UCSD-AML1 (cell line): ENCODE measurements around the gene PPP2R1B.

Experiments used
- DNase-seq: peaks from one replicate; lab custom pipeline; 2025; ENCODE audit not compliant: unreplicated experiment; lab: John Stamatoyannopoulos, UW

PPP2R1B gene

DNA sequence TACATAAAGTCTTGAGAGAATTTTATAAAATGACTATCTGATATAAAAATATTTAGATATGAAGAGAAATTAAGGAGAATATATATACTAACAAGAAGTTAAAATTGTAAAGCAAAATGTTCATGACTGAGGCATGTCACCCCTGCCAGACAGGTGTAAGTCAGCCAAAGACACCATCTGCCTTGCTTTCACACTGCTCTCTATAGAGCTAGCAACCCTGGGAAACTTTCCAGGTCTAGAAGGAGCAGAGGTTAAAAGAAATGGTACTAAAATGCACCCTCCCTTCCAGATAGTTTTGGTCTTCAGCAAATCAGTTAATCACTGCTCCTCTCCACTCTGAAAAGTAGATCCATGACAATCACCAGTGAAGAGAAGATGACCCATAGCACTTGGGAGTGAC lies 16.5 kb downstream of the PPP2R1B start:
- DNase-seq: no peak

DNA sequence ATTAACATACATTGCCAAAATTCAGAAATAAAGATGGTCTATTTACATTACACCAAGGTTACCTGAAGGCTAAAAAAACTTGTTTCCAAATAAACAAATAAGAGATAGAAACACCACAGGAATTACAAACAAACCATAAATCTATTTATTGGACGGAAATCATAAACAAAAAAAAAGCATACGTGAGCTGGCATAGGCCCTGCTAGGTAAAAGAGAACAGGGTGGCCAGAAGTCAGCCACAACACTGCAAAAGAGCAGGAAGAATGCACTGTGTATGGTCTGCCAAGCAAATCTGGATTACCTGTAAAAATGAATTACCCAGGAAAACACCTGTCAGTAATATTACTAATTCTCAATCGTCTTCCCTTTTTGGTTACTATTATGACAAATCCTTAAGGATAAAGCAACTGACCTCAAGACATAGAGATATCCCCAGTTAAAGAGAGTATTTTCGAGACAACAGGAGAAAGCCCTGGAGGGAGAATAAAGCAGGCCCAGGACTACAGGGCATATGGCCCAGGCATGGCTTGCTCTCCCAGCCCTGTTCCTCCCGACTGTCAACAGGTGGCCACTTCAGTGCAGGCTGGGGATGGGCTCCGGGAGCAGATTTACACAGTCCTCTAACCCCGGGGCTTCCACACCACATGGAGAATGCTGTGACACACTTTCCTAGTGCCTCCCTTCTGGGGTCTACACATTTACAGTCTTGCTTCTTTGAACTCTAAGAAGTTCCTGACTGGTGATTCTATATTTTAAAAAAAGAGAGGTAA lies 18.0 kb downstream of the PPP2R1B start:
- DNase-seq: no peak

DNA sequence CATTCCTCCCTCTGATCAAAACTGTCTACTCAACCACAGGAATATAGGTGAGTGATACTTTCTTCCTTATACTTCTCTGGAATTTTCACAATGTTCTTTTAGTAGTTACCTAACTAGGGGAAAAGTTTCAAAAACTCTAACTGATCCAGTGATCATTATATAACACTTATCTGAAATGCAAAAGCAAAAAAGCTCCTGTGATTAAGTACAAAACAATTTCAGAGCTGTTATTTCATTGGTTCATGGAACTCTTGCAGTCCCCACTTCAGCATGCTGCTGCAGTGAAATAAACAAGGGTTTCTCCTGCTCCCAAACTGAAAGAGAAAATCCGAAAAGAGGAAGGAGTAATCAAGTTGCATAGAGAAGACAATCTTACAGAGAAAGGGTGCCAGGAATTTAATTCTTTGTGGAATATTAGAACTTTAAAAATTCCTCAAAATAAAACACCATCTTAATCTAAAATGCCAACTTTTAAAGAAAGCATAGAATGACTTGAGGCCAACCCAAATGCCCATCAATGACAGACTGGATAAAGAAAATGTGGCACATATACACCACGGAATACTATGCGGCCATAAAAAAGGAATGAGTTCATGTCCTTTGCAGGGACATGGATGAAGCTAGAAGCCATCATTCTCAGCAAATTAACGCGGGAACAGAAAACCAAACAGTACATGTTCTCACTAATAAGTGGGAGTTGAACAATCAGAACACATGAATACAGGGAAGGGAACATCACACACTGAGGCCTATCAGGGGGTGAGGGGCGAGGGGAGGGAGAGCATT lies 20.3 kb downstream of the PPP2R1B start:
- DNase-seq: no peak

DNA sequence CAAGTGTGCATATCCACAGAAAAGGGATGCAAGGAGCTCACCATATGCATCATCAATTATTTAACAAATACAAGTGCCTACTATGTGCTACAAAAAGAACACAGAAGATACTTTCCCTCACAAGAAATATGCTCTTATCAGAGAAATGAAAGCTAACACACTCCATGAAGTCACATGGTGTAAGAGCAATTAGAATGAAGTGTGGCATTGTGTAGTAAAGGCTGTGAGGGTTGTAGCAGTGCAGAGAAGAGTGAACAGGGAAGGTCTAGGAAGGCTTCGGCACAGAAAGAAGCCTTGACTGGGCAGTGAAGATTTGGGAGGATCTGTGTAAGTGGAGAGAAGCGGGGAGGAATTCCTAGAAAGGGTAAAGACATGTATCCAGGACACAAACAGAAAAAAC lies 22.5 kb downstream of the PPP2R1B start:
- DNase-seq: no peak

DNA sequence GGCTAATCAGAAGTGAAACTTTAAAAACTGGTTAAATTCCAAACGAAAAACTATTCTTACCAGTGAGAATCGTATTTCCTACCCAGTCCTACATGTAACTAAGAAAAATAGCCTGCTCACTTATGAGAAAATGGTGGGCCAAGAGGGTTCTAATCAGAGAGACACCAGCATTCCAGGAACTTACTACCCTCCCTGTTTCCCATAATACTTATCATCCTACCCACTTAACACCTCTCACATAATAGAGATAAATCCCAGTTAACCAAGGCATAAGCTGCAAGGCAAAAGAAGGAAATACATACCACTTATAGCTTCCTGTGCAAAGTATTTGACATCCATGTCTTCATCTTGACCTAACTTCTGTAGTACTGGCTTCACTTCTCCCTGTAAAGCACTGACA lies 24.4 kb downstream of the PPP2R1B start:
- no peak for DNase-seq

DNA sequence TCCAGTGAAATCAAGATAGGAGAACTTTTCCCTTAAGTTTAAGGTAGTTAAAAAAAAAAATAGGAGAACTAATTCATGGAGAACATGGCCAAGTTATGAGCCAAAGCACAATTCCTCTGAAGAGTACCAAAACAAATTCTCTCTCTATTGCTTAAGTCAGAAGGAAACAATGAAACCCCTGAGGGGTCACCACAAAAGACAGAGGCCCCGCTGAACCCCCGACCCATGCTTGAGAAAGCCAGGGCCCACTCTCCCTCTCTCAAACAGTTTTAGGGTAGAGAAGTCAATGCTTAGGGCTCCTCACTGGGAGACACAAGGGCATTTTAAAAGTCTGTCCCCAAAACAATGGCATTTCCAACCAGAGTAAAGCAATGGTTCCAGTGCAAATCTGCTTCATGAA lies 26.9 kb downstream of the PPP2R1B start:
- no peak for DNase-seq

DNA sequence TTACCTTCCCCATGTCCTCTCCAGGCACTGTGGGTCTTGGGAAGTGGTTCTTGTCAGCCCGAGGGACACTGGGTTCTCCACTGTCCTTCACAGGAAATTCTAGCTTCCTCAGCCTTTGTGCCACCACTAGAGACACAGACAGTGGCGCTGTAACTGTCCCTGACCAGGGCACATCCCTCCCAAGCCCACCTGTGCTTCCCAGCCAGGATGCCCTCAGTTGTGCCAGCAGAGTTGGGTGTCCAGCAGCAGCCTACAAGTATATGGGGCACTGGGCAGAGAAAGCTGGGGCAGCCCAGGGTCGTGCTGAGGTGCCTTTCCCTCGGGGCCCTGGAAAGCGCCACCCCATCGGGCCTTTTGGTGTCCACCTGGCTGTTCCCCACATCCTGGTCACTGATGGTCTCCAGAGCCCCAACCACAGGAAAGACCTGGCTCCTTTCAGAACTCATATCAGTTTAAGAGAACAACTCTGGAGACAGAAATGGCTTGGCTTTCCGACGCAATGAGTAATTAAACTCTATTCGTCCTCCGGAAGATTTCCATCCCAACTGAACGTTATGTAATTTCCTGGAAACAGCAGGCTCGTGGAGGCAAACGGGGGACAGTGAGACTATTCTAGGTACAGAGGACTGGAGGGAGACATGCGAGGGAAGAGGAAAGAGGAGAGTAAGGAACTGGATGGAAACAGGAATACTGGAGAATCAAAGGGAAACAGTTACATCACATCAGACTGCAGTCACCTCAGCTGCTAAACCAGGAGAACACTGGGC lies 28.6 kb downstream of the PPP2R1B start:
- no peak for DNase-seq

DNA sequence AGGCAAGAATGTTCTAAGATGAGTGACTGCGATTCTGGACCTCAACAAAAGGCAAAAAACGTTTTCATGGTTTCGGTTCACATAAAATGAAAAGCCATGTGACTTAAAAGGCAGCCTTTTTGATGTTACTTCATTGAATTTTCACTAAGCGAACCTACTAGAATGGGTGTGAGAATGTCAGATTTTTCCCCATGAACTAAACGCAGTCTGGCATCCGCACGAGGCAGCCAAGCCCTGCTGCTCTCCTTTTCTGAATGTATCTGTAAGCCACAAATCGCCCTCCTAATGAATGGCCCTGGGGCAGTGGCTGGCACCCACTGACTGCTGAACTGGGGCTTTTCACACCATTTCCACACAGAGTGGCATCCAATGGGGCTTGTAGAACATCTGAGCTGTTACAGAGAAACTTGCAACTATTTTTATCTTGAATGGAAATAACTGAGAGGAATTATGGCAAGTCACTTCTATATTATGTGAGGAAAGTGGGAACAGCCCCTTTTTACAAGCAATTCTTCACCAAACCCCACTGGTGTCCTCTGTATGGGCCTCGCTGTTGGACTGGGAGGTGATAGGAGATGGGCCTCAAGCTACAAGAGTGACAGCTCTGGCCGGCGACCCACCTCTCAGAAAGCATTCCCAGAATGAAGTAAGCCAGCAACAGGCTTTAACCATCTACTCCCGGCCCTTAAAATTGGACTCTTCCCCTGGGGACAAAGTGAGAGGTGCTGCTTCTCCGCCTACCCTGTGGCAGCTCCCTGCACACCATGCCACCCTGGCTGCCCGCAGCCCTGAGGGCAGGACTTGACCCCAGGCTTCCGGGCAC lies 29.4 kb downstream of the PPP2R1B start:
- no peak for DNase-seq

DNA sequence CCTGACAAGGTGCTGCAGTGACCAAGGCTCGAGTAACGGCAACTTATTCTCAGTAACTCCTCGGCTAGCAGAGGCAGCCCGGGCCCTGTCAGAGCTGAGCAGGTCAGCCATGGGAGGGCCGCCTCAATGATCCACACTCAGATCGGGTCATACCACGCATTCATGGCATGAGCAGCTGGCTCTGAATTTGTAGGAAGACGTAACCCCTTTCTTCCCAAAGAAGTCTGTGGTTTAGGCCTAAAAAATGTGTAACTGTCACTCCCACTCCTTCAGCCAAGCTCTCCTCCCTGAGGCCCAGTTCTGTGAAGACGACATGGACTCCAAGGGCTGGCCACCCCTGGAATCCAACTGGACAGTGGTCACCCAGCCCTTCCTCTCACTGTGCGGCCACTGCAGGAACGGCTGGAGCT lies 30.0 kb downstream of the PPP2R1B start:
- no peak for DNase-seq

DNA sequence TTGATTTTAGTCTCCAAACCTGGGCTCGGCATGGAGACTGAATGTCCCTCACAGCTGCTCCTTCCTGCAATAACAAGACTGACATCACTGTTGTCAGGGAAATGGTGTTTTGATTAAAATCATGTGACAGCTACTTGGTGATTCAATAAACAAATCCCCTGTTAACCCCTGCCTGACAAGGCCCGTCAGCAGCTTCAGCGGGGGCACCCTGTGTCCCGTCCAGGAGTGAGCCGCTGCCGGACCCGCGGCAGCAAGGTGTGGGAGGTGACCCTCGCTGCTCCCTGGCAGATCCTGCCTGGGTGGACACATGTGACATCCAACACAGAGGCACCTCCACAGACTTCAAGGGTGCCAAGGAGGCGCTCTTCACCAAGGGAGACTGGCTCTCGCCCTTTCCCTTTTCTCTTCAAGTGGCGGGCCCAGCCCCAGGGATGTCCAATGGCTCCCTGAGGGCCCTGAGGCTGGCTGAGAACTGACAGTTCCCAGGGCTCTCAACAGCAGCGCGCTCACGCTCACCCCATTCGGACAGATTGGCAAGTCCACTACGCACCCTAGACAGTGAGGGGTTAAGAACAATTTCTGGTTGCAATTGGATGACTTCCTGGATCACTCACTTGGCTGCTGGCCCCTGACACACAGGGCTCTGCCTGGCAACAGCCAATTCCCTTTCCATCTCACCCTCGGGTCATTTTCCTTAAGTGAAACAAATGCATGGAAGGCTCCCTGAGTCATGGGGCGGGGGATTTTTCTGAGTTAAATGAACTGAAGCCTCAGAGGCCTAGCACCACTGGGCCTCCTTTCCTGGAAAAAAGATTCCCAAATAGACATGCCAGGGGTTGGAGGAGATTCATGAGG lies 30.7 kb downstream of the PPP2R1B start:
- DNase-seq: no peak

DNA sequence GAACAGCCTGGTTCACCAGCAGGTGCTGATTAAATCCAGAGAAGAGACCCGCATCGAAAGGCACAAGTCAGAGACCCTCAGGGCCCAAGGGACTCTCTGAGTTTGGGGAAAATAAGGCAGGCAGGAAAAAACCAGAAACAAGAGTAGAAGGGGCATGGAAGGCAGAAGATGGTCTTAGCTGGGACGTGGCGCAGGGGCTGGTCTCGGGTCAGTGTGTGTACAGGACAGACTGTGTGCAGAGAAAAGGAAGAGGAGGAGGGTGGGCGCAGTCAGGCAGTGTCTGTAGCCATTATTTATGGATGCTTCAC lies 31.3 kb downstream of the PPP2R1B start:
- DNase-seq: no peak

DNA sequence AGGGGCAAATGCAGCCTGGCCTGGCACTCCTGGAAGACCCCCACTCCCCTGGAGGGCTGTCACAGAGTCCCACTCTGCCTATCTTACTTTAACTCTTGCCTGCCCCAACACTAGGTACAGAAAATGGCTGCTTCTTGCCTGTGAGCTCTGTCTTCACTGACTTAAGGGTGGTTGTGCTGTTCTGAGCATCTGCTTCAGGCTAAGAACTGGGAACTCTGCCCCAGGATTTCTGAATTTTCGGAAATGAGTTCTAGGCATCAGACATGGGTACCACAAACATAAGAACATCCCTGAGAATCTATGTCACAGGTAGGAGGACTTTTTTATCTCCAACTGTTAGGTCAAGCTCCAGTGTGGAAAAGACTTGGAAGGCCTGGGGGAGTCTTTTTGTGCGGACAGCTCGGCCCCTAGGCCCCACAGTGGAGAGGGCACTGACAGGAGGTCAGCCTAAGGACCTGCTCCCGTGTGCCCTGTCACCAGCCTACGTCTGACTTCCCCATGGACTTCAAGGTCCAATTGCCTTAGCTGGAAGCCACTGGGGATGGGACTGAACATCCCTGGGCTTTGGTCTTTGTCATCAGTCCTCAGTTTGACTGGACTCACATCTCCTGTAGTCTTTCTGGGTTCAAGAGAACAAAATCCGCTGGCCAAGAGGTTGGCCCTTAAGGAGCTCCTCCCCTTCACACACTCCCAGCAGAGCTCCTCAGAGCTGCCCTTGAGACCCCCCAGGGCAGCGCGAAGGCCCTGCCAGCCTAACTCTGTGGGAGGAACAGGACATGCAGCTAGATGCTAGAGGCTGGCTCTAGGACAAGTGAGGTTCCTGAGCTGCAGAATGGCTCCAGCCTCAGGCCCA lies 31.9 kb downstream of the PPP2R1B start:
- no peak for DNase-seq

DNA sequence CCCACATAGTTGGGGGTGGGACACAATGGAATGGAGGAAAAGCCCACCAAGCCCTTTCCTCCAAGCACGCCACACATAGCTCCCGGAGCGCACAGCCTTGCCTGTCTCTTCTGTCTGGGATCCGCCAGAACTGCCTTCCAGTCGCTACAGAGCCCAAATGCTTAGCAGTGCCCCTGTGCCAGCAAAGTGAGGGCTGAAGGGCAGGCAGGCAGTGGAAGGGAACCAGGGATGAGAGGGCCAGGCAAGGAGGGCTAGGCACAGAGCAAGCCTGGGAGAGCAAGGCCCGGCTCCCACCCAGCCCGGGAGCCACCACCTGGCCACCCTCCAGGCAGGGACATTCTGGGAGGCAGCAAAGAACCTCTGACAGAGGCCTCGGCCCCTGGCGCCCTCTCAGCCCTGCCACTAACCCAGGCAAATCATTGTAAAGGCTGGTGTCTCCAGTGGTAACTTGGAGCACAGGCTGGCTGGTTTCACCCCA lies 32.5 kb downstream of the PPP2R1B start:
- no peak for DNase-seq

DNA sequence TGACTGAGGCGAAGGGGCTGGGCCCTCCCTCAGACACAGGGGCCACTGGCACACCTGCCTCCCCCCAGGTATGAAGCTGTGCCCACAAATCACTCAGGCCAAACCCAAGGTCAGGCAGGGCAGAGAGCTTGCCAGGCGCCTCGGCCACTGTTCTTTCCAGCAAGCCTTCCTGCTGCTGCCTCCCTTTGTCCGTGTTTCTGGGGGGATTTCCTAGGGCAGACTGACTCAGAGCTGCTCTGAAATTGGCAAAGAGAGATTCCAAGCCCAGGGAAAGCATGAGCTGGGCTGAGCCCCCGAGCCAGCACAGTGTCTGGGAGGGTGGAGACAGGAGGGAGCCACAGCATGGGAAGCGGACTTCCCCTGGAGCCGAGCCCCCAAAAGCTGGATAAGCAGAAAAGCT lies 33.2 kb downstream of the PPP2R1B start:
- no peak for DNase-seq

DNA sequence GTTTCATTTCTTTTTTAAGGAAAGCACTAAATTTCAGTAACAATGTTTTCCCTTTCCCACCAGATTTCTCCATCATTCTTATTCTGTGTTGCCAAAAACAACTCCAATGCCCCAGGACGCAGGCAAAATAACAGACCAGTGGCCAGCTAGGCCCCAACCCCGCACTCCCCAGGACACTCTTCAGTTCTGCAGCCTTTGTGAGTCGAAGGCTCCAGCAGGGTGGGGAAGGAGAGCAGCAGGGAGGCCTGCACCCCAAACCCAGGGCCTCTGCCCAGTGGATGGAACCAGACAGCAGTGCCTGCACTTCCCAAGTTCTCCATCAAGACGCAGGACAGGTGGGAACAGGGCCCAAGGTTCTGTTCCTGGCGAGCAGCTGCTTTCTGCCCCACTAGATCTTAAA lies 34.4 kb downstream of the PPP2R1B start:
- DNase-seq: no peak

DNA sequence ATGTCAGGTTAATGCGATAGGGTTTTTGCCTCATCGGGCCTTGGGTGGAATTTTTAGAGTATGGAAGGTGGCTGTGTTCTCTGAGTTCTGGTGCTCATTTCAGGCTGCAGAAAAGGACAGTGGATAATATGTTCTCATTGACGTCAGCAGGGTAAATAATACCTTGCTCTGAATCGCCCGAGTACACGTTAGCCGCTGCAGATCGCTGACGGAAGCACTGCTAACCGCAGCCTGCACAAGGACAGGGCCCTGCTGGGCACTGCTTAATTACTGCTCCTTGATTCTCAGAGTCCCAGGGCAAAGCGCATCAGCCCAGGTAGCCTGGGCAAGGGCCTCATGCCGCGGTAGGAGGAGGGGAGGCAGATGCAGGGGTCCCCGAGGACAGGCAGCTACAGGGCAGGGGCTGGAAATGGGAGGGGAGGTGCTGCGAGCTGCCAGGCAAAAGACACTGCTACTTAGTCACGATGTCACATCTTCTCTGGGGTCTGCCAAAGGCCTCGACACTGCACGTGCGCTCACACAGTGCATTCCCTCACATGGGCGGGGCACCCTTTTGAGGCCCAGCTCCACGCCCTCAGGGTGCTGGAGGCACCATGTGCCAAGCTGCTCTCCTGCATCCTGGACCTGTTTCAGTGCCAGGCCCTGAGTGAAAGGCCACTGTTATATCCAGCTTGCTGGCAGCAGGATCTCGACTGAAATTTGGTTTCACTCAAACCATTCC lies 35.2 kb downstream of the PPP2R1B start:
- DNase-seq: no peak

DNA sequence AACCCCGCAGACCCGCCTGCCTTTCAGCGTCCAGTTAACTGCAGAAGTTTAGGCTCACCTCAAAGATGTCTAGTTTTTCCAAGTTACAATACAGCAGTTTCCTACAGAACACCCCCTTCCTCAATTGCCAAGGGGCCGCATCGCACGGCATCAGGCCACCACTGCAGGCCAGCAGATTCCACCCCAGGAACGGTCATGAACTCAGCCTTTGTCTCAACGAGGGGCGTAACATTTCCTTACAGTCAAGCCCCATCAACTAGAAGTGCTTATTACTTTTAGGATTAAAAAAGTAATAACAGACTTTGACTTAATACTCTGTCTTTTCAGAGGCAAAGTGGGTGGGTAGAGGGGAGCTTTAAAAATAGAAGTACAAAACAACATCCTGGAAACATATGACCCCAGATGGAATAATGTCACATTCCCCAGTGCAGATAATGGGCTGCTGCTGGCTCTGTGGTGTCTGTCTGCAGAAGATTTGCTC lies 36.3 kb downstream of the PPP2R1B start:
- no peak for DNase-seq

DNA sequence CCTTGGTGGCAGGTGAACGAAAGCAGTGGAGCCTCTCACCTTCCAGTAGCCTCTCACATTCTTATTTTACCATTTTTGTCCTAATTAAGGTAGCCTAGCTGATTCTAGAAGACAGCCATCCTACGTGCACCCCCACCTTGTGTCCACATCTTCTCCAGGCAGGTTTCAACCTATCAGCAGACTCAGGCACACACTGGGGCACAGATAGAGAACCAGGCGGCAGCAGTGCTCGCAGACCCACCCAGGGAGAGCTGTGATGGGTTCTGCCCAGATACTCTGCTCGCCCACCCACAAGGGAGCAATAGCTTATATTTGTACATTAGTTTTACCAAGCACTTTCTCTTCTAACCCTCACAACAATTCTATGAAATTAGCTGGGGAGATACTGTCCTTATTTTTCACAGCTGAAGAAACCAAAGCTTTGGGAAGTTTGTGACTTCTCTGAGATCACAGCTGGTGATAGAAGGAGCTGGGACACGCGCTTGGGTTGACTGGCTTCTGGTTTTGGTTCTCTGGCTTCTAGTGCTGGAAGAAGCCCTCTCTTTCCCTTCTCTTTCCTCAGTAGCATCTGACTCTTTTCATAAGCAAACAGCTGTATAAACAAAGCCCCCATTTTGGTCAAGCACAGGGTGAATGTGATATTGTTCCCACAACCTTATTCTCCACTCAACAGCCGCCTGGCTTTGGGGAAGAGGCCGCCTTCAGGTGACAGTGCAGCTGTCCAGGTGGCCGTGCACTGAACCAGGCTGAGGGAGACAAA lies 36.9 kb downstream of the PPP2R1B start:
- DNase-seq: no peak
